GM04504 (cell line): ENCODE data around the gene MESD.
"Not testable (repeated sequence)": the region's sequence is repeated elsewhere in the genome, so short reads cannot be mapped to it uniquely, and the experiment has no call there.

Experiments used
- DNase-seq: peaks from one replicate; pipeline ENCODE4 v3.0.0-alpha.2; 2012; ENCODE audit warnings: low read depth

Gene MESD

DNA sequence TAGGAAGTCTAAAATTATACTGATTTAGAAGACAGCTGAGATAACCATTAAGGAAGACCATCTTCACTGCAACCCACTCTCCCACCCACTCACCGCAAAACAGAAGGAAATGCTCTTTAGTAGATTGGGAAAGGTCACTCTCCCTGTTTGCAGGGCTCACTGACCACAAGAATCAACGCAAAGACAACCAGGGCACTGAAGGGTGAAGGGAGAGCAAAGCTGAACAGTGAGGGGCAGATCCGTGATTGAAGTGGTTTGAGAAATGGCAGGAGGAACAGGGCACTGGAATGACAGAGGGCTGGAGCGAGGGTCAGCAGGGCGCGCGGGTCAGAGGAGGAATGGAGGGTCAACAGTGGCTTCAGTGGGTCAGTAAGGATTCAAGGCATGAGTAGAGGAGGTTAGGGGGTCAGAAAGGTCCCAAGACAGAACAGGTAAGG, 520 bp downstream of the MESD start:
- no peak for DNase-seq

- DNase-seq: no peak
Measured at GRCh38 chr15:80988148-80988796, 1.3 kb downstream of the MESD start.

- no peak for DNase-seq
Measured at GRCh38 chr15:80986487-80986886, 3.1 kb downstream of the MESD start.

GRCh38 chr15:80985981-80986380, 3.6 kb downstream of the MESD start:
- DNase-seq: no peak

- no peak for DNase-seq
Measured at GRCh38 chr15:80984856-80985255, 4.8 kb downstream of the MESD start.

- no peak for DNase-seq
Measured at GRCh38 chr15:80982839-80983238, 6.8 kb downstream of the MESD start.

- DNase-seq: no peak
Measured at GRCh38 chr15:80982205-80982604, 7.4 kb downstream of the MESD start.

GRCh38 chr15:80979538-80980200, 9.9 kb downstream of the MESD start:
- DNase-seq: no peak

DNA sequence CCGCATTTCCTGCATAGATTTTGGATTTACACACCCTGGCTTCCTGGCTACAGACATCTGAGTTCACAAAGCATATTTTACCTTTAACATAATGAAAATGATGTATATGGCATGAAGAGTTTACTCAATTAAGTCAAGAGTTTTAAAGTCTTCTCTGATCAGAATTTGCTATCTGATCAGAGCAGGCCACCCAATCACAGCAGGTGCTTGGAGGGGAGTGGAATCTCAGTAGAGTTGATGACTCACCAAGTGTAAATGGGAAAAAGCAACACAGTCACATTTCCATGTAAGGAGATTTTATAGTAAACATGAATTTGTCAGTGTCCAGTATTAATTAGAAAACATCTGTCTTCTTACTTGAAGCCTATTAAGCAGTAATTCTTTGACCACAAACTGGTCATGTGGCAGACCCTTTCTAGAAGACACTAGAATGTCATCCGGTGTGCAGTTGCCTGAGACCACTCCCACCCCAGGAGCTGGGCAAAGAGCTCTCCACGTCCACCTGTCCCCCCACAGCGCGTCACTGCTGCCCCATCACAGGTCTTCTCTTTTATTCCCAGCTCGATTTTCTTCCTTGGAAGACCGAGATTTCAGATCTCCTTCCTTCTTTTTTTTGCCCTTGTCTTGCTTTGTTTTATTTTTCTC, 10.8 kb downstream of the MESD start:
- DNase-seq: no peak

GRCh38 chr15:80977627-80978036, 12.0 kb downstream of the MESD start:
- no peak for DNase-seq

DNA sequence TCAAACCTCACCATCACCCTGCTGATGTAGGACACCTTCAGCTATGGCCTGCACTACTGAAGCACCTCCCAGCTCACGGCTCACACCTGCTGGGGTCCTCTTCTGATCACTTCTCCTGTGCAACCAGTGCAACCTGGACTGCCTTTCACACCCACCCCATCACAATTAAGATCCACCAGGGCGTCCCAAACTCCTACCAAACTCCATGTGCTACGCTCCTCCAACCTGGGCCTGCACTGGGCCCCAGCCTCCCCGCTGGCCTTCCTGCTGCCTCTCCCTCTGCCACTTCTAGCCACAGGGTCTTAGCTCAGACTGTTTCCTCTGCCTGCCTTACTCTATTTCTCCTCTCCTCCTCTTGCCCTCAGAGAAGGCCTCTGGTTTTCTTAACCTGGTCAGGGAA, 12.8 kb downstream of the MESD start:
- no peak for DNase-seq

DNA sequence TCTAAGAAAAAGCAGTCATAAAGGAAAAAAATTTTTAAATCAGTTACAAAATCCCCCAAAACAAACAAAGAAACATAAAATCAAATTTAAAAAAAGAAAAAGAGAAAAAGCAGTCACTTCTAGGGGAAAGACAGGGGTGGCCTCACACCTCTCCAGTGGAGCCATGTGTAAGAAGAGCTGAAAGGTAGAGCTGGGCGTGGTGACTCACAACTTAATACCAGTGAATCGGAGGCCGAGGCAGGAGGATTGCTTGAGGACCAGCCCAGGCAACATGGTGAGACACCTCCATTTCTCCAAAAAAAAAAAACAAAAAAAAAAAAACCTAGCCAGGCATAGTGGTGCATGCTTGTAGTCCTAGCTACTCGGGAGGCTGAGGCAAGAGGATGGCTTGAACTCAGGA, 14.7 kb downstream of the MESD start:
- no peak for DNase-seq

- no peak for DNase-seq
Measured at GRCh38 chr15:80972276-80972675, 17.3 kb downstream of the MESD start.

GRCh38 chr15:80971143-80971542, 18.5 kb downstream of the MESD start:
- DNase-seq: no peak

DNA sequence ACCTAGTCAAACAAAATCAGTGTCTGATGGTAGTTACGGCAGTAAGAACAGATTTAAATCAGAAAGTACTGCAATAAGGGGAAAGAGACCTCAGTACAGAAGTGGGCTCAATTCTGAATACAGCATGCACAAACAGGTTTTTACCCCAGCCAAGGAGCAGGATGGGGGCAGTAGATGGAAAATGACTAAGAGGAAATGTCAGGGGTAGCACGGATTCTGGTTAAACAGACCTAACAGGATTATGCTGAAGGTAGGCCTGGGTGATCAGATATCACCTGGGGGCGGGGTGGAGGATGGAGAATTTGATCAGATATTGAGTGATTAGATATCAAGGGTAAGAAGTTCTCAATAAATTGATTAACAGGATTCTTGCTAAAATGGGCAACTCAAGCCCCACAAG, 19.0 kb downstream of the MESD start:
- DNase-seq: no peak

DNA sequence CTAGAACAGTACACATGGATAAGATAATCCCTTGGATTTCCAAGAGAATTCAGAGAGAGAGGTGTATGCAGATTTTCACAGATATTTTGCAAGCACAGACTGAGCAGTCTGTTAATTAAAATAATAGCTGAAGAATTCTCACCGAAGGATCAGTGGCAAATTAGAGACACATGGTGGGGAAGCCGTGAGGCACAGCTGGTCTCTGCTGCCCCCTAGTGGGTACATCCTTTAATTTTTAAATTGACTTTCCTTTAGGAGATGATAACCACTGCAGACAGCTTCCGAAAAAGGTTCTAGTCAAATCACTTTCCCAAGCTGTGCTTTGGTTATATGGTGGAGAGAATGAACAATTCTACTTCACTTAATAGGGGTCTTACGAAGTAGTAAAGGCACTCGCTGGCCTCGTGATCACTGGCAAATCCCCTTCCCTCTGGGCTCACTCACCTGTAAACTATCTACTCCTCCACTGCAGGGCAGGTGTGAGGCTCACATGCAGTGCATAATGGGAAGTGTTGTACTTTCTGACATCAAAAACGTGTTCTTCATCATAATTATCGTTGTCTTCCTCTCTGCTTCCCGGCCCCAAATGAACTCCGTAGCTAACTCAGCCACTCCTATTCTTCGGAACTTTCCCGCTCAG, 19.5 kb downstream of the MESD start:
- peak; percentile 39 for DNase-seq

- no peak for DNase-seq
Measured at GRCh38 chr15:80969316-80969715, 20.3 kb downstream of the MESD start.

GRCh38 chr15:80967991-80968510, 21.6 kb downstream of the MESD start:
- no peak for DNase-seq

- DNase-seq: no peak
Measured at GRCh38 chr15:80967451-80967850, 22.2 kb downstream of the MESD start.

DNA sequence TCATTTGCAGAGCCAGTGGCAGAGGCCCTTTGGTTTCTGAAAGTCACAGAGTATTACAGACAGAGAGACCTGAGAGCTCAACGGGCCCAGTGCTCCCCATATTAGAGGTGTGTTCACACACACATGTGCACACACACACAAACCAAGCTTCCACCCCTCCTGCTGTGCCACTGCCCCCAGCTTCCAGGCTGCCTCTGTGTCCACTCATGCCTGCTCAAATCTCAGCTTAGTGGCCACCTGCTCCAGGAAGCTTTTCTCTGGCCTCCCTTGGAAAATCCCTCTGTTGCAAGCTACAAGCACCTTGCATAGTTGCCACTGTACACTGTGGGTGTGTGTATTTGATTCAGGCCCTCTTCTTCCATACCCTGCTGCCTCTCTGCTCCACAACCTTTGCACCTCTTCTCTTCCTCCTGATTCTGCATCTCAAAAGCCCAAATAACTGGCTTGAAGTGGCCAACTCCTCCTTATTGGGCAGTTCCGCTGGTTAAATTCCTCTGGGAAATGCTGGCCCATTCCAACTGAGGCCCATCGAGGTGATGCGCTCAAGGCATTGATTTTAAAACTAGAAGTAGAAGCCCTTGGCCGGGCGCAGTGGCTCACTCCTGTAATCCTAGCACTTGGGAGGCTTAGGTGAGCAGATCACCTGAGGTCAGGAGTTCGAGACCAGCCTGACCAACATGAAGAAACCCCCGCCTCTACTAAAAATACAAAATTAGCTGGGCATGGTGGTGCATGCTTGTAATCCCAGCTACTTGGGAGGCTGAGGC, 23.0 kb downstream of the MESD start:
- no peak for DNase-seq

- DNase-seq: not testable (repeated sequence)
Measured at GRCh38 chr15:80965454-80965853, 24.2 kb downstream of the MESD start.
